Left lung (tissue), 10 donors: ENCODE results near the gene CENPF. TPM values are rescaled to one million over a fixed set of nuclear protein-coding genes. Genes with fewer than 3 reads are reported as not detected.

Experiments
- ATAC-seq: fragments of 200-7000 bp; cut with Tn5 transposase; one replicate; pipeline ENCODE4 v1.9.1; 2020; ENCODE audit warnings: moderate library complexity
- DNase-seq, 4 donors: peaks; one replicate each; pipeline ENCODE4 v3.0.0-alpha.2; 2013 to 2020
- H3K27ac ChIP-seq, 2 donors: fragments of 200-600 bp; sonication (generic) in 1 of 2; one replicate each; pipeline versions ENCODE4 v1.5.0 to v1.8.0; 2020 to 2021
- H3K27me3 ChIP-seq, 2 donors: fragments of 200-600 bp; sonication (generic) in 1 of 2; one replicate each; pipeline versions ENCODE4 v1.5.0 to v1.8.0; 2020 to 2021
- H3K36me3 ChIP-seq, 2 donors: fragments of 200-600 bp; sonication (generic) in 1 of 2; one replicate each; pipeline versions ENCODE4 v1.5.0 to v1.8.0; 2020 to 2021
- H3K4me1 ChIP-seq, 2 donors: fragments of 200-600 bp; one replicate each; pipeline ENCODE4 v1.8.0; 2021
- H3K4me3 ChIP-seq, 2 donors: fragments of 200-600 bp; sonication (generic) in 1 of 2; one replicate each; pipeline versions ENCODE4 v1.5.0 to v1.8.0; 2020 to 2021; ENCODE audit warnings: mild to moderate bottlenecking in 1 of 2
- H3K9me3 ChIP-seq, 2 donors: fragments of 200-600 bp; sonication (generic) in 1 of 2; one replicate each; pipeline versions ENCODE4 v1.5.0 to v1.8.0; 2020 to 2021
- CTCF ChIP-seq, 2 donors: fragments of 200-600 bp; sonication (generic) in 1 of 2; IDR thresholded peaks; one replicate each; pipeline versions ENCODE4 v1.5.0 to v1.8.0; 2021; ENCODE audit warnings: antibody characterized with exemption in 2 of 2
- intact Hi-C, 2 donors: fragments of 100-400 bp; cut with DNase I; formaldehyde crosslinking; loops; one replicate each; pipeline versions ENCODE4 v1.11.2 to v1.14.2; 2022
- polyA plus RNA-seq, 6 donors: library from polyadenylated mRNA; unstranded; fragments of 120-200 nt; gene quantifications; one replicate each; pipeline ENCODE4 v1.2.1, GENCODE V29; 2013; ENCODE audit not compliant: insufficient read length in 6 of 6
- total RNA-seq, 2 donors: library from RNA; stranded (reverse); fragmentation: NEBNext Ultra II Directional; extraction: Animal tissue kit (Norgen Biotek cat#: 25700); gene quantifications; one replicate each; pipeline ENCODE4 v1.2.1, GENCODE V29; 2021
- donor health status: DM: no; HTN: yes; CAD: no.
- donor health status: DM: no; HTN: no; CAD: no.

CENPF gene
- total and polyA plus RNA-seq, 8 donors = 3.4 to 157 (median 60.6) TPM

GRCh38 chr1:214712737-214713136 is 109.7 kb downstream of the CENPF start:
- TF ChIP-seq CTCF (IDR thresholded peaks at IDR 0.05) = no peak
- H3K9me3 ChIP-seq = no peaks in the 10 kb centered on the region
- H3K27me3 ChIP-seq = no peaks in the 10 kb centered on the region
- no peak overlapping the region for H3K27ac ChIP-seq
- no peak overlapping the region for H3K4me3 ChIP-seq
- no peaks in the 10 kb centered on the region for H3K4me1 ChIP-seq
- no peaks in the 10 kb centered on the region for H3K36me3 ChIP-seq
- no peak for ATAC-seq
- intact Hi-C loops = no loop called here
- no peak for DNase-seq

Other genes with a start within 250 kb of the CENPF start
- gene PTPN14, start 51.6 kb upstream of the CENPF start, total RNA-seq = 10 to 100 TPM; 36.8 to 38.0 TPM
- 10 to 100 TPM; 14.9 to 19.0 (median 16.8) TPM for gene PTPN14, start 51.6 kb upstream of the CENPF start, polyA plus RNA-seq